HepG2 (cell line): ENCODE data around the gene CEACAM3. TPM values are rescaled to one million over a fixed set of nuclear protein-coding genes. Genes with fewer than 3 reads are reported as not detected.
A peak's percentile ranks its signal among the peaks of the same experiment; 100 is the strongest.

Experiments used
- ADNP ChIP-seq: sonication (generic); formaldehyde crosslinking; IDR thresholded peaks from 2 replicates; pipeline ENCODE4 v1.4.0; 2020; ENCODE audit warnings: missing genetic modification reagents
- BORCS8-MEF2B ChIP-seq: sonication (generic); formaldehyde crosslinking; IDR thresholded peaks from 2 replicates; pipeline ENCODE4 v1.8.0; 2022; ENCODE audit warnings: mild to moderate bottlenecking, missing genetic modification reagents
- FOXC1 ChIP-seq: sonication (generic); formaldehyde crosslinking; IDR thresholded peaks from 2 replicates; pipeline ENCODE4 v1.8.0; 2022; ENCODE audit warnings: mild to moderate bottlenecking, missing genetic modification reagents, borderline replicate concordance
- HNRNPUL1 ChIP-seq: fragments of 200-400 bp; formaldehyde crosslinking; IDR thresholded peaks from 2 replicates; pipeline ENCODE4 v1.6.1; 2017; ENCODE audit warnings: low read depth, mild to moderate bottlenecking, low read length, moderate library complexity
- JUN ChIP-seq: sonication (generic); formaldehyde crosslinking; IDR thresholded peaks from 2 replicates; pipeline ENCODE4 v1.4.0; 2020; ENCODE audit warnings: mild to moderate bottlenecking, missing genetic modification reagents
- NFKB2 ChIP-seq: sonication (generic); formaldehyde crosslinking; IDR thresholded peaks from 2 replicates; pipeline ENCODE4 v1.4.0; 2020; ENCODE audit warnings: missing genetic modification reagents, borderline replicate concordance
- ZKSCAN8 ChIP-seq: IDR thresholded peaks from 2 replicates; pipeline ENCODE4 v1.6.1; 2016; ENCODE audit warnings: borderline replicate concordance, missing genetic modification reagents, missing compliant biosample characterization
- ZMYM4 ChIP-seq: sonication (generic); formaldehyde crosslinking; IDR thresholded peaks from 2 replicates; pipeline ENCODE4 v1.8.1; 2023; ENCODE audit warnings: mild to moderate bottlenecking, missing genetic modification reagents
- ZNF543 ChIP-seq: sonication (generic); formaldehyde crosslinking; IDR thresholded peaks from 2 replicates; pipeline ENCODE4 v1.4.0; 2020; ENCODE audit warnings: mild to moderate bottlenecking, missing genetic modification reagents
- ZNF792 ChIP-seq: IDR thresholded peaks from 2 replicates; pipeline ENCODE4 v1.6.1; 2016
- polyA plus RNA-seq, 8 experiments: library from polyadenylated mRNA; depleted of rRNA in 3 of 8; stranded (reverse) in 7 of 8; unstranded in 1 of 8; fragments of >200 nt; fragmentation: Illumina TruSeq in 4 of 8; extraction: Trizol in 4 of 8; gene quantifications; 2 replicates each; pipeline versions ENCODE4 v1.2.1 to v1.2.3, GENCODE V29; 2011 to 2016; ENCODE audit warnings: low read depth in 4 of 8, missing spikeins in 1 of 8, mixed read lengths in 1 of 8; ENCODE audit not compliant: insufficient read depth in 1 of 8
- total RNA-seq, 5 experiments: library from RNA; depleted of rRNA; stranded (reverse); fragments of >200 nt; fragmentation: Illumina TruSeq; extraction: Trizol; gene quantifications; 2 replicates each; pipeline ENCODE4 v1.2.3, GENCODE V29; 2016; ENCODE audit warnings: low read depth in 1 of 5
- TF ChIP-seq, protein P1 (sequence below): sonication (generic); formaldehyde crosslinking; IDR thresholded peaks from 2 replicates; pipeline ENCODE4 v1.4.0; 2020; ENCODE audit warnings: mild to moderate bottlenecking, missing genetic modification reagents
- TF ChIP-seq, protein P2 (sequence below): sonication (generic); formaldehyde crosslinking; IDR thresholded peaks from 2 replicates; pipeline ENCODE4 v1.5.1; 2020; ENCODE audit warnings: missing genetic modification reagents, mild to moderate bottlenecking, borderline replicate concordance
- TF ChIP-seq, protein P3 (sequence below): sonication (generic); formaldehyde crosslinking; IDR thresholded peaks from 2 replicates; pipeline ENCODE4 v1.4.0; 2020; ENCODE audit warnings: missing genetic modification reagents, borderline replicate concordance
- TF ChIP-seq, protein P4 (sequence below): sonication (generic); formaldehyde crosslinking; IDR thresholded peaks from 2 replicates; pipeline ENCODE4 v1.4.0; 2020; ENCODE audit warnings: mild to moderate bottlenecking, low read depth, missing genetic modification reagents
- TF ChIP-seq, protein P5 (sequence below): sonication (generic); formaldehyde crosslinking; IDR thresholded peaks from 2 replicates; pipeline ENCODE4 v1.5.1; 2020; ENCODE audit warnings: missing genetic modification reagents, mild to moderate bottlenecking, borderline replicate concordance

Gene CEACAM3
- total and polyA plus RNA-seq, 2 of the 13 experiments (the other 11 are each of a cell fraction or from before 2014, with no cell fraction given), result not detected

DNA sequence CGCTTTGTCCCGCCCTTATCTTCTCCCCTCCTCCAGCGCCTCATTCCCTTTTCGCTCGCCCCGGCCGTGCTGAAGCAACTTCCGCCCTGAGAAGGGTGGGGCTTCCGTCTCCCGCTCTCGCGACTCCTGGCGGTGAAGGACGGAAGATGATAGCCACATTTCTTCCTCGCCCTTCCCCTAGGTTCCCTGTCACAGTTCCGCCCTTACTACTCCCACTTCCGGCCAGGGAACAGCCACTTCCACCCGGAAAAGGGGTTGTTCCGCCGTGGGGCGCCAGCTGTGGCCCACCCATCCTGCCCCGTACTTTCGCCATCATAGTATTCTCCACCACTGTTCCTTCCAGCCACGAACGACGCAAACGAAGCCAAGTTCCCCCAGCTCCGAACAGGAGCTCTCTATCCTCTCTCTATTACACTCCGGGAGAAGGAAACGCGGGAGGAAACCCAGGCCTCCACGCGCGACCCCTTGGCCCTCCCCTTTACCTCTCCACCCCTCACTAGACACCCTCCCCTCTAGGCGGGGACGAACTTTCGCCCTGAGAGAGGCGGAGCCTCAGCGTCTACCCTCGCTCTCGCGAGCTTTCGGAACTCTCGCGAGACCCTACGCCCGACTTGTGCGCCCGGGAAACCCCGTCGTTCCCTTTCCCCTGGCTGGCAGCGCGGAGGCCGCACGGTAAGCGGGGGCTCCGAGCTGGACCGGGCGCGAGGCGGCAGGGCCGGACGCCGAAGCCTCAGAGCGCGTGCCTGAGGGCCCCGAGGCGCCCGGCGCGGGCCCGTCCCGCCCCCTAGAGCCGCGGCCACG lies 63.4 kb downstream of the CEACAM3 start, which contains the start of gene RPS19 (continued):
- TF ChIP-seq, protein P1, sequence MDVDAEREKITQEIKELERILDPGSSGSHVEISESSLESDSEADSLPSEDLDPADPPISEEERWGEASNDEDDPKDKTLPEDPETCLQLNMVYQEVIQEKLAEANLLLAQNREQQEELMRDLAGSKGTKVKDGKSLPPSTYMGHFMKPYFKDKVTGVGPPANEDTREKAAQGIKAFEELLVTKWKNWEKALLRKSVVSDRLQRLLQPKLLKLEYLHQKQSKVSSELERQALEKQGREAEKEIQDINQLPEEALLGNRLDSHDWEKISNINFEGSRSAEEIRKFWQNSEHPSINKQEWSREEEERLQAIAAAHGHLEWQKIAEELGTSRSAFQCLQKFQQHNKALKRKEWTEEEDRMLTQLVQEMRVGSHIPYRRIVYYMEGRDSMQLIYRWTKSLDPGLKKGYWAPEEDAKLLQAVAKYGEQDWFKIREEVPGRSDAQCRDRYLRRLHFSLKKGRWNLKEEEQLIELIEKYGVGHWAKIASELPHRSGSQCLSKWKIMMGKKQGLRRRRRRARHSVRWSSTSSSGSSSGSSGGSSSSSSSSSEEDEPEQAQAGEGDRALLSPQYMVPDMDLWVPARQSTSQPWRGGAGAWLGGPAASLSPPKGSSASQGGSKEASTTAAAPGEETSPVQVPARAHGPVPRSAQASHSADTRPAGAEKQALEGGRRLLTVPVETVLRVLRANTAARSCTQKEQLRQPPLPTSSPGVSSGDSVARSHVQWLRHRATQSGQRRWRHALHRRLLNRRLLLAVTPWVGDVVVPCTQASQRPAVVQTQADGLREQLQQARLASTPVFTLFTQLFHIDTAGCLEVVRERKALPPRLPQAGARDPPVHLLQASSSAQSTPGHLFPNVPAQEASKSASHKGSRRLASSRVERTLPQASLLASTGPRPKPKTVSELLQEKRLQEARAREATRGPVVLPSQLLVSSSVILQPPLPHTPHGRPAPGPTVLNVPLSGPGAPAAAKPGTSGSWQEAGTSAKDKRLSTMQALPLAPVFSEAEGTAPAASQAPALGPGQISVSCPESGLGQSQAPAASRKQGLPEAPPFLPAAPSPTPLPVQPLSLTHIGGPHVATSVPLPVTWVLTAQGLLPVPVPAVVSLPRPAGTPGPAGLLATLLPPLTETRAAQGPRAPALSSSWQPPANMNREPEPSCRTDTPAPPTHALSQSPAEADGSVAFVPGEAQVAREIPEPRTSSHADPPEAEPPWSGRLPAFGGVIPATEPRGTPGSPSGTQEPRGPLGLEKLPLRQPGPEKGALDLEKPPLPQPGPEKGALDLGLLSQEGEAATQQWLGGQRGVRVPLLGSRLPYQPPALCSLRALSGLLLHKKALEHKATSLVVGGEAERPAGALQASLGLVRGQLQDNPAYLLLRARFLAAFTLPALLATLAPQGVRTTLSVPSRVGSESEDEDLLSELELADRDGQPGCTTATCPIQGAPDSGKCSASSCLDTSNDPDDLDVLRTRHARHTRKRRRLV (CRISPR knock-in tag), result peak; percentile 84
- TF ChIP-seq ADNP, result no peak
- TF ChIP-seq ZMYM4, result peak; percentile 64
- TF ChIP-seq, protein P2, sequence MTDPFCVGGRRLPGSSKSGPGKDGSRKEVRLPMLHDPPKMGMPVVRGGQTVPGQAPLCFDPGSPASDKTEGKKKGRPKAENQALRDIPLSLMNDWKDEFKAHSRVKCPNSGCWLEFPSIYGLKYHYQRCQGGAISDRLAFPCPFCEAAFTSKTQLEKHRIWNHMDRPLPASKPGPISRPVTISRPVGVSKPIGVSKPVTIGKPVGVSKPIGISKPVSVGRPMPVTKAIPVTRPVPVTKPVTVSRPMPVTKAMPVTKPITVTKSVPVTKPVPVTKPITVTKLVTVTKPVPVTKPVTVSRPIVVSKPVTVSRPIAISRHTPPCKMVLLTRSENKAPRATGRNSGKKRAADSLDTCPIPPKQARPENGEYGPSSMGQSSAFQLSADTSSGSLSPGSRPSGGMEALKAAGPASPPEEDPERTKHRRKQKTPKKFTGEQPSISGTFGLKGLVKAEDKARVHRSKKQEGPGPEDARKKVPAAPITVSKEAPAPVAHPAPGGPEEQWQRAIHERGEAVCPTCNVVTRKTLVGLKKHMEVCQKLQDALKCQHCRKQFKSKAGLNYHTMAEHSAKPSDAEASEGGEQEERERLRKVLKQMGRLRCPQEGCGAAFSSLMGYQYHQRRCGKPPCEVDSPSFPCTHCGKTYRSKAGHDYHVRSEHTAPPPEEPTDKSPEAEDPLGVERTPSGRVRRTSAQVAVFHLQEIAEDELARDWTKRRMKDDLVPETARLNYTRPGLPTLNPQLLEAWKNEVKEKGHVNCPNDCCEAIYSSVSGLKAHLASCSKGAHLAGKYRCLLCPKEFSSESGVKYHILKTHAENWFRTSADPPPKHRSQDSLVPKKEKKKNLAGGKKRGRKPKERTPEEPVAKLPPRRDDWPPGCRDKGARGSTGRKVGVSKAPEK (CRISPR knock-in tag), result no peak
- TF ChIP-seq, protein P3, sequence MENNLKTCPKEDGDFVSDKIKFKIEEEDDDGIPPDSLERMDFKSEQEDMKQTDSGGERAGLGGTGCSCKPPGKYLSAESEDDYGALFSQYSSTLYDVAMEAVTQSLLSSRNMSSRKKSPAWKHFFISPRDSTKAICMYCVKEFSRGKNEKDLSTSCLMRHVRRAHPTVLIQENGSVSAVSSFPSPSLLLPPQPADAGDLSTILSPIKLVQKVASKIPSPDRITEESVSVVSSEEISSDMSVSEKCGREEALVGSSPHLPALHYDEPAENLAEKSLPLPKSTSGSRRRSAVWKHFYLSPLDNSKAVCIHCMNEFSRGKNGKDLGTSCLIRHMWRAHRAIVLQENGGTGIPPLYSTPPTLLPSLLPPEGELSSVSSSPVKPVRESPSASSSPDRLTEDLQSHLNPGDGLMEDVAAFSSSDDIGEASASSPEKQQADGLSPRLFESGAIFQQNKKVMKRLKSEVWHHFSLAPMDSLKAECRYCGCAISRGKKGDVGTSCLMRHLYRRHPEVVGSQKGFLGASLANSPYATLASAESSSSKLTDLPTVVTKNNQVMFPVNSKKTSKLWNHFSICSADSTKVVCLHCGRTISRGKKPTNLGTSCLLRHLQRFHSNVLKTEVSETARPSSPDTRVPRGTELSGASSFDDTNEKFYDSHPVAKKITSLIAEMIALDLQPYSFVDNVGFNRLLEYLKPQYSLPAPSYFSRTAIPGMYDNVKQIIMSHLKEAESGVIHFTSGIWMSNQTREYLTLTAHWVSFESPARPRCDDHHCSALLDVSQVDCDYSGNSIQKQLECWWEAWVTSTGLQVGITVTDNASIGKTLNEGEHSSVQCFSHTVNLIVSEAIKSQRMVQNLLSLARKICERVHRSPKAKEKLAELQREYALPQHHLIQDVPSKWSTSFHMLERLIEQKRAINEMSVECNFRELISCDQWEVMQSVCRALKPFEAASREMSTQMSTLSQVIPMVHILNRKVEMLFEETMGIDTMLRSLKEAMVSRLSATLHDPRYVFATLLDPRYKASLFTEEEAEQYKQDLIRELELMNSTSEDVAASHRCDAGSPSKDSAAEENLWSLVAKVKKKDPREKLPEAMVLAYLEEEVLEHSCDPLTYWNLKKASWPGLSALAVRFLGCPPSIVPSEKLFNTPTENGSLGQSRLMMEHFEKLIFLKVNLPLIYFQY (CRISPR knock-in tag), result peak; percentile 37; the same call in 1 of the 2 replicates
- TF ChIP-seq BORCS8-MEF2B (CRISPR knock-in tag), result peak; percentile 84
- TF ChIP-seq JUN (CRISPR knock-in tag), result no peak; the same call in 1 of the 2 replicates
- TF ChIP-seq ZNF543 (CRISPR knock-in tag), result no peak
- TF ChIP-seq ZNF792 (CRISPR knock-in tag), result peak; percentile 73; the same call in 1 of the 2 replicates
- no peak; the same call in 1 of the 2 replicates for TF ChIP-seq NFKB2 (CRISPR knock-in tag)
- TF ChIP-seq ZKSCAN8 (CRISPR knock-in tag), result no peak
- no peak; the same call in 1 of the 2 replicates for TF ChIP-seq FOXC1 (CRISPR knock-in tag)
- no peak for TF ChIP-seq HNRNPUL1
- TF ChIP-seq, protein P4, sequence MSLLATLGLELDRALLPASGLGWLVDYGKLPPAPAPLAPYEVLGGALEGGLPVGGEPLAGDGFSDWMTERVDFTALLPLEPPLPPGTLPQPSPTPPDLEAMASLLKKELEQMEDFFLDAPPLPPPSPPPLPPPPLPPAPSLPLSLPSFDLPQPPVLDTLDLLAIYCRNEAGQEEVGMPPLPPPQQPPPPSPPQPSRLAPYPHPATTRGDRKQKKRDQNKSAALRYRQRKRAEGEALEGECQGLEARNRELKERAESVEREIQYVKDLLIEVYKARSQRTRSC, result no peak
- TF ChIP-seq, protein P5, sequence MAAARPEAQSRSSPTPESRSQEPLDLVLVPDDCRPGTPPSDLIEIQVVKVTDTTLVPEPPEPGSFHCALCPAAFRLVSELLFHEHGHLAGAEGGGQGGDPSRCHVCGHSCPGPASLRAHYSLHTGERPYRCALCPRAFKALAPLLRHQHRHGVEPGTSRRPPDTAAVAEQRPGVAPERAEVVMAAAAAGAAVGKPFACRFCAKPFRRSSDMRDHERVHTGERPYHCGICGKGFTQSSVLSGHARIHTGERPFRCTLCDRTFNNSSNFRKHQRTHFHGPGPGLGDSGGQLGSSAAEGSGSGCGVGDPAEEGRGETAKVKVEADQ (CRISPR knock-in tag), result peak; percentile 82
